HL-60 (cell line): Measurements from ENCODE around the gene TMEM52.
"Not testable (repeated sequence)": the region's sequence is repeated elsewhere in the genome, so short reads cannot be mapped to it uniquely, and the experiment has no call there.

Experiments
- DNase-seq, 2 experiments: peaks; one replicate each; pipeline ENCODE4 v3.0.0-alpha.2; 2010 to 2020; ENCODE audit warnings: low read depth in 1 of 2, low spot score in 1 of 2
- H3K27ac ChIP-seq: fragments of 250-450 bp; sonication (Bioruptor Pico); replicated peaks from 2 replicates; pipeline ENCODE4 v1.5.1; 2020; ENCODE audit warnings: mild to moderate bottlenecking, moderate library complexity
- H3K27me3 ChIP-seq: fragments of 250-450 bp; sonication (Bioruptor Pico); 2 replicates; pipeline ENCODE4 v1.5.1; 2021; ENCODE audit warnings: mild to moderate bottlenecking, moderate library complexity; ENCODE audit not compliant: insufficient read depth, poor library complexity, severe bottlenecking
- H3K4me3 ChIP-seq: replicated peaks from 2 replicates; pipeline ENCODE4 v1.5.1; 2011; ENCODE audit warnings: mild to moderate bottlenecking, control low read depth, low read length; ENCODE audit not compliant: insufficient read depth
- CTCF ChIP-seq: IDR thresholded peaks from one replicate; pipeline ENCODE4 v1.5.1; 2011; ENCODE audit warnings: low read length, control low read depth, inconsistent platforms; ENCODE audit not compliant: insufficient read depth
- GABPA ChIP-seq: IDR thresholded peaks from 2 replicates; pipeline ENCODE4 v1.6.1; 2012; ENCODE audit warnings: low read depth
- POLR2AphosphoS5 ChIP-seq: IDR thresholded peaks from 2 replicates; pipeline ENCODE4 v1.6.1; 2012; ENCODE audit warnings: low read depth
- REST ChIP-seq: IDR thresholded peaks from 2 replicates; pipeline ENCODE4 v1.6.1; 2012; ENCODE audit warnings: low read depth; ENCODE audit not compliant: insufficient replicate concordance
- SPI1 ChIP-seq: IDR thresholded peaks from 2 replicates; pipeline ENCODE4 v1.6.1; 2012; ENCODE audit warnings: low read depth, mild to moderate bottlenecking, borderline replicate concordance

The TMEM52 gene

GRCh38 chr1:1937549-1938275, 18.6 kb upstream of the TMEM52 start:
- no peak overlapping the region for H3K27ac ChIP-seq
- no peak for DNase-seq
- TF ChIP-seq GABPA (no peak), REST (no peak), POLR2AphosphoS5 (no peak), SPI1 (no peak), CTCF (no peak)
- H3K27me3 ChIP-seq: peaks cover 17% of the 10 kb centered on the region
- no peak overlapping the region for H3K4me3 ChIP-seq

- DNase-seq: no peak
- Histone ChIP-seq H3K27ac (no peak overlapping the region), H3K27me3 (peaks cover 15% of the 10 kb centered on the region), H3K4me3 (no peak overlapping the region)
- TF ChIP-seq SPI1 (no peak), GABPA (no peak), POLR2AphosphoS5 (no peak), REST (no peak), CTCF (no peak)
Measured at GRCh38 chr1:1937061-1937460, 18.0 kb upstream of the TMEM52 start.

- H3K27ac ChIP-seq, DNase-seq, H3K27me3 ChIP-seq, H3K4me3 ChIP-seq: not testable (repeated sequence)
Measured at GRCh38 chr1:1934848-1935247, 15.8 kb upstream of the TMEM52 start.

- no peak for DNase-seq
- H3K4me3 ChIP-seq: no peak overlapping the region
- TF ChIP-seq REST (no peak), POLR2AphosphoS5 (no peak), SPI1 (no peak), CTCF (no peak), GABPA (no peak)
- H3K27me3 ChIP-seq: peaks cover 5% of the 10 kb centered on the region
- H3K27ac ChIP-seq: no peak overlapping the region
Measured at GRCh38 chr1:1929639-1930545, 10.8 kb upstream of the TMEM52 start.
